HepG2 (cell line): ENCODE results near the gene SYTL3. TPM values are rescaled to one million over a fixed set of nuclear protein-coding genes. Genes with fewer than 3 reads are reported as not detected.
A peak's percentile ranks its signal among the peaks of the same experiment; 100 is the strongest.

Source experiments
- CBX1 ChIP-seq: IDR thresholded peaks from one replicate; pipeline ENCODE4 v1.6.1; 2016; ENCODE audit warnings: antibody characterized with exemption, low read depth
- CHD4 ChIP-seq: fragments of 200-600 bp; sonication (generic); IDR thresholded peaks from 2 replicates; pipeline ENCODE4 v1.7.0; 2017; ENCODE audit warnings: mild to moderate bottlenecking, low read length, borderline replicate concordance
- GTF3A ChIP-seq: sonication (generic); formaldehyde crosslinking; conservative IDR thresholded peaks from 2 replicates; pipeline ENCODE4 v1.4.0; 2020; ENCODE audit warnings: mild to moderate bottlenecking, missing genetic modification reagents
- JARID2 ChIP-seq: sonication (generic); formaldehyde crosslinking; IDR thresholded peaks from 2 replicates; pipeline ENCODE4 v1.8.1; 2023; ENCODE audit warnings: missing genetic modification reagents, inconsistent platforms; ENCODE audit not compliant: insufficient replicate concordance
- MAF1 ChIP-seq: sonication (generic); formaldehyde crosslinking; IDR thresholded peaks from 2 replicates; pipeline ENCODE4 v1.5.0; 2020; ENCODE audit warnings: missing genetic modification reagents, borderline replicate concordance
- MZF1 ChIP-seq: sonication (generic); formaldehyde crosslinking; IDR thresholded peaks from 2 replicates; pipeline ENCODE4 v1.8.1; 2023; ENCODE audit warnings: mild to moderate bottlenecking, missing genetic modification reagents, borderline replicate concordance
- SRY ChIP-seq: sonication (generic); formaldehyde crosslinking; IDR thresholded peaks from 2 replicates; pipeline ENCODE4 v1.8.0; 2022; ENCODE audit warnings: mild to moderate bottlenecking, missing genetic modification reagents
- TRIM24 ChIP-seq: sonication (generic); formaldehyde crosslinking; IDR thresholded peaks from 2 replicates; pipeline ENCODE4 v1.8.0; 2022; ENCODE audit warnings: mild to moderate bottlenecking, missing genetic modification reagents
- ZNF160 ChIP-seq: sonication (generic); formaldehyde crosslinking; IDR thresholded peaks from 2 replicates; pipeline ENCODE4 v1.8.0; 2022; ENCODE audit warnings: mild to moderate bottlenecking, inconsistent platforms, missing genetic modification reagents
- ZNF234 ChIP-seq: sonication (generic); formaldehyde crosslinking; conservative IDR thresholded peaks from 2 replicates; pipeline ENCODE4 v1.5.1; 2020; ENCODE audit warnings: mild to moderate bottlenecking, missing genetic modification reagents
- ZNF263 ChIP-seq: sonication (generic); formaldehyde crosslinking; IDR thresholded peaks from 2 replicates; pipeline ENCODE4 v1.4.0; 2020; ENCODE audit warnings: missing genetic modification reagents
- ZNF441 ChIP-seq: sonication (generic); formaldehyde crosslinking; IDR thresholded peaks from 2 replicates; pipeline ENCODE4 v1.7.0; 2021; ENCODE audit warnings: missing genetic modification reagents, borderline replicate concordance
- ZNF530 ChIP-seq: sonication (generic); formaldehyde crosslinking; IDR thresholded peaks from 2 replicates; pipeline ENCODE4 v1.5.0; 2020; ENCODE audit warnings: low read depth, mild to moderate bottlenecking, missing genetic modification reagents
- ZNF749 ChIP-seq: sonication (generic); formaldehyde crosslinking; IDR thresholded peaks from 2 replicates; pipeline ENCODE4 v1.8.0; 2022; ENCODE audit warnings: mild to moderate bottlenecking, missing genetic modification reagents, moderate library complexity, borderline replicate concordance
- ZSCAN29 ChIP-seq: sonication (generic); formaldehyde crosslinking; conservative IDR thresholded peaks from 2 replicates; pipeline ENCODE4 v1.4.0; 2020; ENCODE audit warnings: mild to moderate bottlenecking, missing genetic modification reagents
- polyA plus RNA-seq, 8 experiments: library from polyadenylated mRNA; depleted of rRNA in 3 of 8; stranded (reverse) in 7 of 8; unstranded in 1 of 8; fragments of >200 nt; fragmentation: Illumina TruSeq in 4 of 8; extraction: Trizol in 4 of 8; gene quantifications; 2 replicates each; pipeline versions ENCODE4 v1.2.1 to v1.2.3, GENCODE V29; 2011 to 2016; ENCODE audit warnings: low read depth in 4 of 8, missing spikeins in 1 of 8, mixed read lengths in 1 of 8; ENCODE audit not compliant: insufficient read depth in 1 of 8
- total RNA-seq, 5 experiments: library from RNA; depleted of rRNA; stranded (reverse); fragments of >200 nt; fragmentation: Illumina TruSeq; extraction: Trizol; gene quantifications; 2 replicates each; pipeline ENCODE4 v1.2.3, GENCODE V29; 2016; ENCODE audit warnings: low read depth in 1 of 5
- TF ChIP-seq, protein P1 (sequence below): sonication (generic); formaldehyde crosslinking; IDR thresholded peaks from 2 replicates; pipeline ENCODE4 v1.9.0; 2021; ENCODE audit warnings: missing genetic modification reagents, borderline replicate concordance
- TF ChIP-seq, protein P2 (sequence below): sonication (generic); formaldehyde crosslinking; IDR thresholded peaks from 2 replicates; pipeline ENCODE4 v1.4.0; 2020; ENCODE audit warnings: missing genetic modification reagents, mild to moderate bottlenecking, borderline replicate concordance

The SYTL3 gene
- total and polyA plus RNA-seq, 2 of the 13 experiments (the other 11 are each of a cell fraction or from before 2014, with no cell fraction given), result 0.11 to 0.28 TPM

DNA sequence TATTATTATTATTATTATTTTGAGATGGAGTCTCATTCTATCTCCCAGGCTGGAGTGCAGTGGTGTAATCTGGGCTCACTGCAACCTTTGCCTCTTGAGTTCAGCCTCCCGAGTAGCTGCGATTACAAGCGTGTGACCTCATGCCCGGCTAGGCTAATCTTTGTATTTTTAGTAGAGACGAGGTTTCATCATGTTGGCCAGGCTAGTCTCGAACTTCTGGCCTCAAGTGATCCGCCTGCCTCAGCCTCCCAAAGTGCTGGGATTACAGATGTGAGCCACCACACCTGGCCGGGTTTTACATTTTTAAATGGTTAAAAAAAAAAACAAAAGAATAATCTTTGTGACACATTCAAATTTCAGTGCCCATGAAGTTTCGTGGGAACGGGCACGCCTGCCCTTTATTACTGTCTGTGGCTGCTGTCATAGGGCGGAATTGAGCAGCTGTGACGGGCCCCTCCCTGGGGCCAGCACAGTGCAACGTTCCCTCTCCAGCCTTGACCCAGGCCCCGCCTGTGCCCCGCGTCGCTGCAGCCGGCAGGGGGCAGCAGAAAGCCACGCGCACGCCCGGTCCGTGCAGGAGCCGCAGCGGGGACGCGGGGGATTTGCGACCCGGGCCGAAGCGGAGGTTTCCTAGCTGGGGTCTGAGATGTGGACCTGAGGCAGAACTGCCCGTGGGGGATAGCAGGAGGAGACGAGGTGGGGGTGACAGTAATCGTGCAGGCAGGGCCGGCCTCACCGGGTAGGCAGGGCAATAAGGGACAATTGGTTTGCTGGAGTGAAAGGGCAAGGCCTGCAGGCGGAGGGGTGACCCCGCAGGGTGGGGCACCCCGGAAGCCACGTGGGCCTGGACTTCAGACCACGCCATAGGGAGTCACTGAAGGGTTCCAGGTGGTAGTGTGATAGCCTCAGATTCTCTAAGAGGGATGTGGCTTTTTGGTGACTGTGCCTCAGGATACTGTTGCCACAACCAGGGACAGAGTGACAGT lies 54.3 kb downstream of the SYTL3 start (continued):
- TF ChIP-seq, protein P1, sequence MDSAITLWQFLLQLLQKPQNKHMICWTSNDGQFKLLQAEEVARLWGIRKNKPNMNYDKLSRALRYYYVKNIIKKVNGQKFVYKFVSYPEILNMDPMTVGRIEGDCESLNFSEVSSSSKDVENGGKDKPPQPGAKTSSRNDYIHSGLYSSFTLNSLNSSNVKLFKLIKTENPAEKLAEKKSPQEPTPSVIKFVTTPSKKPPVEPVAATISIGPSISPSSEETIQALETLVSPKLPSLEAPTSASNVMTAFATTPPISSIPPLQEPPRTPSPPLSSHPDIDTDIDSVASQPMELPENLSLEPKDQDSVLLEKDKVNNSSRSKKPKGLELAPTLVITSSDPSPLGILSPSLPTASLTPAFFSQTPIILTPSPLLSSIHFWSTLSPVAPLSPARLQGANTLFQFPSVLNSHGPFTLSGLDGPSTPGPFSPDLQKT, result no peak
- TF ChIP-seq ZNF749 (CRISPR knock-in tag) (peak; percentile 66; the same call in 1 of the 2 replicates), ZNF263 (CRISPR knock-in tag) (peak; percentile 71), MZF1 (CRISPR knock-in tag) (no peak; the same call in 1 of the 2 replicates), GTF3A (CRISPR knock-in tag) (peak; percentile 89; the same call in 1 of the 2 replicates), ZNF234 (CRISPR knock-in tag) (no peak), SRY (peak; percentile 83; the same call in 1 of the 2 replicates), CHD4 (peak; percentile 45; the same call in 1 of the 2 replicates), CBX1 (peak; percentile 87), ZSCAN29 (CRISPR knock-in tag) (peak; percentile 98), TRIM24 (no peak), ZNF530 (CRISPR knock-in tag) (no peak), ZNF441 (CRISPR knock-in tag) (peak; percentile 51; the same call in 1 of the 2 replicates), MAF1 (CRISPR knock-in tag) (peak; percentile 73; the same call in 1 of the 2 replicates), ZNF160 (CRISPR knock-in tag) (peak; percentile 74; the same call in 1 of the 2 replicates), JARID2 (peak; percentile 63)
- TF ChIP-seq, protein P2, sequence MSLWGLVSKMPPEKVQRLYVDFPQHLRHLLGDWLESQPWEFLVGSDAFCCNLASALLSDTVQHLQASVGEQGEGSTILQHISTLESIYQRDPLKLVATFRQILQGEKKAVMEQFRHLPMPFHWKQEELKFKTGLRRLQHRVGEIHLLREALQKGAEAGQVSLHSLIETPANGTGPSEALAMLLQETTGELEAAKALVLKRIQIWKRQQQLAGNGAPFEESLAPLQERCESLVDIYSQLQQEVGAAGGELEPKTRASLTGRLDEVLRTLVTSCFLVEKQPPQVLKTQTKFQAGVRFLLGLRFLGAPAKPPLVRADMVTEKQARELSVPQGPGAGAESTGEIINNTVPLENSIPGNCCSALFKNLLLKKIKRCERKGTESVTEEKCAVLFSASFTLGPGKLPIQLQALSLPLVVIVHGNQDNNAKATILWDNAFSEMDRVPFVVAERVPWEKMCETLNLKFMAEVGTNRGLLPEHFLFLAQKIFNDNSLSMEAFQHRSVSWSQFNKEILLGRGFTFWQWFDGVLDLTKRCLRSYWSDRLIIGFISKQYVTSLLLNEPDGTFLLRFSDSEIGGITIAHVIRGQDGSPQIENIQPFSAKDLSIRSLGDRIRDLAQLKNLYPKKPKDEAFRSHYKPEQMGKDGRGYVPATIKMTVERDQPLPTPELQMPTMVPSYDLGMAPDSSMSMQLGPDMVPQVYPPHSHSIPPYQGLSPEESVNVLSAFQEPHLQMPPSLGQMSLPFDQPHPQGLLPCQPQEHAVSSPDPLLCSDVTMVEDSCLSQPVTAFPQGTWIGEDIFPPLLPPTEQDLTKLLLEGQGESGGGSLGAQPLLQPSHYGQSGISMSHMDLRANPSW (CRISPR knock-in tag), result no peak
